ENCODE measurements around the gene METAP1.

GRCh38 chr4:99011910-99012309, 16.4 kb downstream of the METAP1 start:
- TF ChIP-seq CTCF (conservative IDR thresholded peaks at IDR 0.05 in 1 of 2, IDR thresholded peaks at IDR 0.05 in 1 of 2; ENCODE audit: low read depth in 1 of 2, low read length in 2 of 2) (no peak), EZH2 (IDR thresholded peaks at IDR 0.05; ENCODE audit: low read length, missing control alignments) (no peak)
